ENCODE data around the gene ZFYVE28.

The ZFYVE28 gene

DNA sequence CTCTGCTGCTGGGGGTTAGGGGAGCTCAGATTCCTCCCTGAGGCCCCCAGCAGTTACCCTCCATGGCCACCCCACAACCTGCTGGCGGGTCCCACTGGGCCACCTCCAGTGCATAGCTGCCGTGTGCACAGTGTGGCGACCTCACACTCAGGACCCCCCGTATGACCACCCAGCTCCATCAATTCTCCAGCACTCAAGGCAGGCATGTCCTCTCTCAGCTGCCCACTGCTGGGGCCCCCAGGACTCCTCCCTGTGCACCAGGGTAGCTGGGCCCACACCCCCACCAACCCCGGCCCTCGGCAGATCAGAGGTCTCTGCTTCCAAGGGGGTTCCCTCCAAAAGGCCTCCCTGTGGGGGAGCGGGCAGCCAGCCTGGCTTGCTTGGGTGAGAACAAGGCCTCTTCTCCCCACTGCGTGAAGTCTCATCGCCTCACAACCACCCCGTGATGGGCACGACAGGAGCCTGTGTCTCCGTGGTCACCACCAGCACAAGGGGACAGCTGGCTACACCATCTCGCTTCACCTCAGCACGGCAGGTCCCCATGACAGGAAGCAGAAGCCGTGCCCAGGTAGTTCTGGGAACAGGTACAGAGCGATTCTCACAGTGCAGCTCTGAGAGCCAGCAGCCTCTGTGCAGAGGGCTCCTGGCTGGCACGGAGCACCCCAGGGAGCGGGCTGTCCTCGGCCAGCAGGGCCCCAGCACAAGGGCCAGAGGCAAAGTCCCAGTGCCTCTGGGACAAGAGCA lies 171.9 kb downstream of the ZFYVE28 start:
- TF ChIP-seq, protein P1, sequence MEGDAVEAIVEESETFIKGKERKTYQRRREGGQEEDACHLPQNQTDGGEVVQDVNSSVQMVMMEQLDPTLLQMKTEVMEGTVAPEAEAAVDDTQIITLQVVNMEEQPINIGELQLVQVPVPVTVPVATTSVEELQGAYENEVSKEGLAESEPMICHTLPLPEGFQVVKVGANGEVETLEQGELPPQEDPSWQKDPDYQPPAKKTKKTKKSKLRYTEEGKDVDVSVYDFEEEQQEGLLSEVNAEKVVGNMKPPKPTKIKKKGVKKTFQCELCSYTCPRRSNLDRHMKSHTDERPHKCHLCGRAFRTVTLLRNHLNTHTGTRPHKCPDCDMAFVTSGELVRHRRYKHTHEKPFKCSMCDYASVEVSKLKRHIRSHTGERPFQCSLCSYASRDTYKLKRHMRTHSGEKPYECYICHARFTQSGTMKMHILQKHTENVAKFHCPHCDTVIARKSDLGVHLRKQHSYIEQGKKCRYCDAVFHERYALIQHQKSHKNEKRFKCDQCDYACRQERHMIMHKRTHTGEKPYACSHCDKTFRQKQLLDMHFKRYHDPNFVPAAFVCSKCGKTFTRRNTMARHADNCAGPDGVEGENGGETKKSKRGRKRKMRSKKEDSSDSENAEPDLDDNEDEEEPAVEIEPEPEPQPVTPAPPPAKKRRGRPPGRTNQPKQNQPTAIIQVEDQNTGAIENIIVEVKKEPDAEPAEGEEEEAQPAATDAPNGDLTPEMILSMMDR (IDR thresholded peaks at IDR 0.05; ENCODE audit: low read depth, low read length, missing control alignments) = no peak
- no peak for DNase-seq (ENCODE audit: low read depth)

DNA sequence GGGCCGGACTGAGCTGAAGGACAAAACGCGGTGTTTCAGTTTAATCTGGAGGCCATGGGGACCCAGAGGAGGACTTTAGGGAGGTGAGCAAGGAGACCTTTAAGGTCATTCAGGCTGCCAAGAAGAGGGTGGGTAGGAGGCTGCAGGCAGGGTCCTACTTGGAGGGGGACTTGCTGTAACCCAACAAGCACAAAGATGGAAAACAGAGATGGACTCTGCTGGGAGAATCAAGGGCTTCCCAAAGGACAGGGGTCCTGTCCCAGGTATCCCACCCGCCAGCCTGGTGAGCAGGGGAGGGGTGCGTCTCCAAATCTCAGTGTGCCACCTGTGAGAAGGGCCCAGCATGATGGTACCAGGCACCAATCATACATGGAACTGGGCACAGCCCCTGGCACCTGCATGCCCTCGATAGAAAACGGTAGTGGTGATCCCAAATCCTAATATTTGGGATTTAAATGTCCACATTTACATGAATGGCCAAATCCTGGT lies 172.6 kb downstream of the ZFYVE28 start:
- no peak overlapping the region for H3K4me3 ChIP-seq (ENCODE audit: low read depth, low read length)
- TF ChIP-seq, protein P1 (IDR thresholded peaks at IDR 0.05; ENCODE audit: low read depth, low read length, missing control alignments) = no peak
- DNase-seq (ENCODE audit: low read depth) = no peak

More for the DNA sequence above, 171.9 kb downstream of the ZFYVE28 start:
- H3K4me3 ChIP-seq (ENCODE audit: low read depth, low read length) = no peak overlapping the region

DNA sequence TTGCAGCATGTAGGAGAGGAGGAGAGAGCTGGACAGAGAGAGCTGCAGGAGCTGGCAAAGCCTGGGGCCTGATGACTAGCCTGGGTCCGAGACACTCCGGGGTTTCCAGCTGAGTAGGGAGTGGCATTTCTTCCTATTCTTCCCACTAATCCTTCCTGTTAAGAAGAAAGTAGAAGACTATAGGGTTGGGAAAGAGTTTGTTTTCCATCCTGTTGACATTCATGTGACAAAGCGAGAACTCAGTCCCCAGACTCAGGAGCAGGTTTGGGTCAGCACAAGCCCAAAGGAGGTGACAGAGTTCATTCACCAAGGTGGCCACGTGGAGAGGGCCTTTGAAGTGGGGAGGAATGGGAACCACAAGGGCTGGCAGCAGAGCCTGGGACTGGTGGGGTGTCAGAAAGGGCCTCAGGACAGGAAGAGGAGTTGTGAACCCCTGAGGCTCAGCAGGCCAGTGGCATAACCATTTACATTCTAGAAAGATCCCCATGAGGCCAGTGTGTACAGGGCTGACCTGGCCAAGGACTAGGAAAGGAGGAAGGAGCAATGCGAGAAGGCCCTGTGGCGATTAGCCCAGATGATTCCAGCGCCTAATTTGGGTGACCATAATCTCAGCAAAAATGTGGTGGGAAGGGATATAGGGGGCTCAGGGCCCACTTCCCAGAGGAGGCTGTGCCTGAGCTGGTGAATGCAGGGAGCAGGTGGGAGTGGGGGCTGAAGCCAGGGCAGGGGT lies 173.2 kb downstream of the ZFYVE28 start:
- no peak for DNase-seq (ENCODE audit: low read depth)
- TF ChIP-seq, protein P1 (IDR thresholded peaks at IDR 0.05; ENCODE audit: low read depth, low read length, missing control alignments) = no peak
- H3K4me3 ChIP-seq (ENCODE audit: low read depth, low read length) = no peak overlapping the region

DNA sequence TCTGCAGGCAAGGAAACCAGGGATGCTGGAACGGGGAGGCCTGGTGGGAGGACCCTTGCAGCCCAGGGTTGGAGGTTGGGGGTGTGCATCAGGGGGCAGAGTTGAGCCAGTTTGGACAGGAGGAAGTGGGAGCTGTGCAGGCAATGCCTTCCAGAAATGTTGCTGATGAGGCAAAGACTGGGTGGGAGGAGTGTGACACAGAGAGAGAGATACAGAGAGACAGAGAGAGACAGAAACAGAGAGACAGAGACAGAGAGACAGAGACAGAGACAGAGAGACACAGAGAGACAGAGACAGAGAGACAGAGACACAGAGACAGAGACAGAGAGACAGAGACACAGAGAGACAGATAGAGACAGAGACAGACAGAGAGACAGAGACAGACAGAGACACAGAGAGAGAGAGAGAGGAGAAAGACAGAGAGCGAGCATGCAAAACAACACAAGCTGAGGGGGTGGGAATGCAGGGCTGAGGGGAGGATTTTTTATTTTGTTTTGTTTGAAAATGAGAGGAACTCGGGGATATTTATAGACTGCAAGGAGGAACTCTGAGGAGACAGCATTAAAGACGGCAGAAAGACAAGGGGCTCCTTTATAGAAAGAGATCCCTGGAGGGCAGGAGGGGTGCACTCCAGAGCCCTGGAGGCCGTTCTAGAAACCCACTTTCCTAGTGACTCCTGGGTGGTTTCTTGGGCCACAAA lies 174.6 kb downstream of the ZFYVE28 start:
- no peak for DNase-seq (ENCODE audit: low read depth)
- H3K4me3 ChIP-seq (ENCODE audit: low read depth, low read length) = no peak overlapping the region
- TF ChIP-seq, protein P1 (IDR thresholded peaks at IDR 0.05; ENCODE audit: low read depth, low read length, missing control alignments) = peak; percentile 17

DNA sequence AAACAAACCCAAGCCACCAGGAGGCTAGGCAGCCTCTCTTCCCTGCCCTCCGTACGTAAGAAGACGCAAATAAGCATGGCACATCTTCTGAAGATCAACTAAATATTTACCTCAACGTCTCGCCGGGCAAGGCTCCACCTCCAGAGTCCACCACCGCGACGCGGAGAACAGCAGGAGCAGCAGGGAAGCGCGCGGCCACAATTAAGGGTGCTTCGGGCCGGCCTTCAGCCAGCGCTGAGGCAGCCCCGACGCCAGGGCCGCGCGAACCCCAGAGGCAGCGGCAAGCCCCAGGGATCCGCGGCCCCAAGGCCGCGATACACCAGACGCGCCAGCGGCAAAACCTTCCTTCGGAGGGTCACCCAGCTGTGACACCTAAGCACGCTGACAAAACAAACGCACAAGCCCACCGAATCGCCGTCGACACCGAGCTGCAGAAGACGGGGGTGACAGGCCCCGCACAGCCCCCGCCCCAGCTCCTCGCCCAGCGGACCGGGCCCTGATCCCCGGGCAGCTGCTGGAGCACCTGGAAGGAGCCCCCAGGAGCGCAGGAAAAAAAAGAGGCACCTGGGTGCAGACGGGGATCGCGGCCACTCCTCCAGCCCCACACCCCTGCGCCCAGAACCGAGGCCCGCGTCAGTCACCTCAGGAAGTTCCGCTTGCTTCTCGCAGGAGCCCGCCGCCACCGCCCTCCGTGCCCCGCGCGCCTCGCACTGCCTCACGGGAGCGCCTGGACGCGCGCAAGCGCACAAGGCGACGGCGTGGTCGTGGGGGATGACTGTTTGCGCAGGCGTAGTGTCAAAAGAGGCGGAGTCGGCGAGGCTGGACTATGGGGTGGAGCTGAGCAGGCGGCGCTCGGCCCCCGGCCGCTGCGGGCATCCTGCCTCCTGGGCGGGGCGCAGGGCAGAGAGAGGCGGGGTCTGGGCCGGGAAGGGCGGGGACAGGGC lies 176.8 kb downstream of the ZFYVE28 start, which contains the start of the genes HAUS3 and POLN:
Gene HAUS3, minus strand, starts transcription at position 712 of the 944 bp plus-strand sequence. CDS start 1,175 bp downstream, outside the sequence.
Gene POLN, minus strand, starts transcription at position 712 of the 944 bp plus-strand sequence. CDS start 12,890 bp downstream, outside the sequence.
- TF ChIP-seq, protein P1 (IDR thresholded peaks at IDR 0.05; ENCODE audit: low read depth, low read length, missing control alignments) = no peak
- DNase-seq (ENCODE audit: low read depth) = peak; percentile 90
- H3K4me3 ChIP-seq (ENCODE audit: low read depth, low read length) = peak within 1 kb of the TSS; percentile 74

DNA sequence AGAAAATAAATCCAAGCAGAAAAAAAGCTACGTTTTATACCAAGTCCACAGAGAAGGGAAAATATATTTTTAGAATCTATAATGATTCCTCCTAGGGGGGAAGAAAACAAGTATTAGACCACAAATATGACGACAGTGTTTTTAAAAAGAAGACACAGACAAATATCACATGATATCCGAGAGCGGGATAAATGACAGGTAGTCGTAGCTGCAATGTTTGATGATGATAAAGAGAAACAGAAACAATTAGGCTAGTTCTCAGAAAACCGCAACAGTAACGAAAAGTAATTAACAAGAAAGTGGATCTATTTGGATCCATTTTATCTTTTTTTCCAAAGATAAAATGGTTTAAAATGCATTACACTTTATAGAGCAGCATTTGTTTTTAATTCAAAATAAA lies 177.4 kb downstream of the ZFYVE28 start:
- DNase-seq (ENCODE audit: low read depth) = no peak
- TF ChIP-seq, protein P1 (IDR thresholded peaks at IDR 0.05; ENCODE audit: low read depth, low read length, missing control alignments) = no peak

More for the DNA sequence above, 177.4 kb downstream of the ZFYVE28 start:
- H3K4me3 ChIP-seq (ENCODE audit: low read depth, low read length) = peak overlapping the region; percentile 74
